NOMO-1 (cell line): Measurements from ENCODE around the gene WSB1.
"Not testable (repeated sequence)": the region's sequence is repeated elsewhere in the genome, so short reads cannot be mapped to it uniquely, and the experiment has no call there.

Source experiments
- DNase-seq, 2 experiments: peaks; one replicate each; lab custom pipeline; 2025; ENCODE audit not compliant: unreplicated experiment in 2 of 2; lab: John Stamatoyannopoulos, UW

The WSB1 gene

DNA sequence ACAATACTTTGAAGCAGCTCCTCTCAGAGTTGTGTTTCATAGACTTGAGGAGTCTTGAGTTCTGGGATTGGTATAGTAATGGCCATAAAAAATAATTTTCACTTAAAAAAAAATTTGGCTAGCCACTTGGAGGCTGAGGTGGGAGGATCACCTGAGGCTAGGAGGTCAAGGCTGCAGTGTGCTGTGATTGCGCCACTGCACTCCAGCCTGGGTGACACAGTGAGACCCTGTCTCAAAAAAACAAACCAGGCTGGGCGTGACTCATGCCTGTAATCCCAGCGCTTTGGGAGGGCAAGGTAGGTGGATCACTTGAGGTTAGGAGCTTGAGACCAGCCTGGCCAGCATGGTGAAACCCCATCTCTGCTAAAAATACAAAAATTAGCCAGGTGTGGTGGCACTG lies 14.8 kb upstream of the WSB1 start:
- DNase-seq, result not testable (repeated sequence)

- no peak for DNase-seq
Observed at GRCh38 chr17:27280527-27280926, 13.4 kb upstream of the WSB1 start.

GRCh38 chr17:27281438-27281837 lies 12.5 kb upstream of the WSB1 start:
- DNase-seq, result no peak

GRCh38 chr17:27282054-27282551 lies 11.8 kb upstream of the WSB1 start:
- peak; percentile 15 to 74 for DNase-seq

DNA sequence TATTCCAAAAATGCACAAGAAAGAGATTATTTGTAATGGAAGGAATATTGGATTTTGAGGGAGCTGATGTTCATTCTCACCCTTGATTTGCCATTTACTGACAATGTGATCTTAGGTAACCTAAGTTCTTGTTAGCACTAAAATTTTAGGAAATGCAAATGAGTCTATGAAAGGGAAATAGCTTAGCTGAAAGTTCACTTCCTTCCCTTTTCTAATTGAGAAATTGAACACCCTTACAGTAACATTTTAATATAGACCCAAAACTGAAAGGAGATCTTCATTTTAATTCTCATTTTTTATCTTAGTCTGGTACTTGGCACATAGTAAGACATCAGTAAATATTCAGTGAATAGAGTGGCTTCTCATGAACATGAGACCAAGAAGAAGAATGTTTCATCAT lies 10.9 kb upstream of the WSB1 start:
- DNase-seq, result peak; percentile 29 to 82

GRCh38 chr17:27283751-27284150 lies 10.2 kb upstream of the WSB1 start:
- DNase-seq, result no peak

DNA sequence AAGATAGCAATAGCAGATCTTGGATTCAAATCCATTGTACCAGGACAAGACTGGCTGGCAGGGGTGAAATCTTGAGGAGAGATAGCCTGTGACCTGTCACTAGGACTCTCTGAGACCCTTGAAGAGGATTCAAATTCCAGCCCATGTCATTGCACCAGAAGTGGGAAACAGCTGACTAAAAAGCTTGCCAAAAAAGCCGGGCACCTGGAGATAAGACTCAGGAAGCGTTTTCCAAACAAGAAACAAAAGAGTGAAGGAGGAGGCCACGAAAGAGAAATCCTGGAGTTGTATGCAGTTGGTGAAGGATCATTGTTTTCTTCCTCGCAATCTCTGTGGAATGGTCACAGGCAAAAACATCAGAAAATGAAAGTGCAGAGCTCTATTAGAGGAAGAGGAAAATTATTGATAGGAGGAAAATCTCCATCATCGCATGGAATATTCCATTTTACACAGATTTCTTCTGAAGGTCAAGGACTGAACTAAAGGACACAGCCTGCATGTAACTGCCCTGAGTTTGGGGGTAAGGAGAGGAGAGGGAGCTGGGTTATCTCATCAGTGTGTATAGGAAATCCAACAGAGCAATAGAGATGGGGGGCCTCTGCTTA lies 9.0 kb upstream of the WSB1 start:
- no peak for DNase-seq

DNA sequence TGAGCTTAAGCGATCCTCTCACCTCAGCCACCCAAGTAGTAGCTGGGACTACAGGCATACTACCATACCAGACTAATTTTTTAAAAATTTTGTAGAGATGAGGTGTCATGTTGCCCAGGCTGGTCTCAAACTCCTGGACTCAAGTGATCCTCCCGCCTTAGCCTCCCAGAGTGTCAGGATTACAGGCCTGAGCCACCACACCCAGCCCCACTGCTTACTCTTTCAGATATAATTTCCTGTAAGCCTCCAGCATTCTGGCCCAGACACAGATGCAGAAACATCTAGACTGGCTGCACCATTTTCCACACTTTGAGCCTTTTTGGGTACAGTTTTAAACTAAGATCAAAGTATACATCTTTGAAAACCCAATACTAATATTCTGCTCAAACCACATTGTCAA lies 8.4 kb upstream of the WSB1 start:
- no peak for DNase-seq

GRCh38 chr17:27288183-27288582 lies 5.7 kb upstream of the WSB1 start:
- no peak for DNase-seq

DNA sequence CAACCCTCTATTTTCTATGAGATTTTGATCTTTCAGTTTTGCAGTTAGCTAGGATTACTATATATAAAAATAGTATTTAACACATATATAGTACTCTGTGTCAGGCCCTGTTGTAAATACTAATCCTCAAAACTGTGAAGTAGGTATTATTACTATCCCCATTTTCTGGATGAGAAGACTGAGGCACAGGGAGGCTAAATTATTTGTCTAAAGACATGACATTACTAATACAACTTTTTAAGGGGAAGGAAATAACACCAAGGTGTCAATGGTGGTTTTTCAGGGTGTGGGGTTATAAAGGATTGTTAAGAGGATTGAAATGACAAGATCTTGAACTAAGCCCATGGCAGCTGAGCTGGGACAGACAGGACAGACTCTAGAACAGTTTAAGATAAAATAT lies 4.1 kb upstream of the WSB1 start:
- no peak for DNase-seq

DNA sequence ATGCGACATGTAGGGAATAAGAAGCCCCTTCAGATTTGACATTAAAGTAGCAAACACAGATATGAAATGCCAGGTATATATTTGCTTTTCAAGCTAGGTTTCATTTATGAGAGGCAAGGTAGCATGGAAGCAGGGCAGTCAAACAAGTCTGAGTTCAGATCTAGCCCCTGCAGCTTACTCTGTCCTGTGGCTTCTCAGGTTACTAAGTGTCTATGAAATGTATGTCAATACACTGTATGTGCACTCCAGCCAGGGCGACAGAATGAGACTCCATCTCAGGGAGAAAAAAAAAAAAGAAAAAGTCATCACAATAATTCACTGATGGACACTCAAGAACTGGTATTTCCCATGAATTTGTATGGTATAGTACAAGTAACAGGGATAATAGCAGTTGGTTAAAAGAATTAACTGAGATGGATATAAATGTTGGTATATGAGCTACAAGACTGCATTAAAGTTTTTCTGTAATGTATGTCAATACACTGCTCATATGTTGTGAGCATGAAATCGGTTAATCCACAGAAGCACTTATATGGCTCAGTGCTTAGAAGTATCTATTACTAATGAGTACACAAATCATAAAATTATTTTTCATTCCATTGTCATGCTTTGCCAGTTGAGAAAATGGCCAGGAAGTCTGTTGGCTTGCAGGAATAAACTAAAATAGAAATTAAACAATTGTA lies 2.9 kb upstream of the WSB1 start:
- DNase-seq, result no peak

DNA sequence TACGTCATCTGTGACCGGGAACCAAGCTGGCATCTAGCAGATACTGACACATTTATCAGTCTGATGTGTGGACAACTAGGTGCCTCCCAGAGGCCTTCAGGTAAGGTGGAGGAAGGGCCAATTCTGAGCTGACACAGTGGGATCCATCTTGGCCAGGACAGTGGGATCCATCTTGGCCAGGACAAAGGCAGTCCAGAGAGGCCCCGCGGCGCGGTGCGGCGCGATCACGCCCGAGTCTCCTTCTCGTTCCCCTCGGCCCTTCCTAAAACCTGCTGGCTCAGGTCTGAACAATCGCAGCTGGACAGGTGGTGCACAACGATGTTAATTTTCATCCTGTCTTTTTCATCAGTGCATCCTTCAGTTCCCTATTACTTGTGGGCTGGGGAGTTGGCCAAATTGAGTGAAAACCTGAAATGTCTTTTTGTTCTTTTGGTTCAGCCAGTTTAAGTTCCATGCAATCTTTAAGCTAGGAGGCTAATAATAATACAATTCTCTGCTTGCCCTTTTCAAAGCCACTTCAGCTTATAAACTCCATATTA lies 486 bp upstream of the WSB1 start:
- DNase-seq, result no peak

DNA sequence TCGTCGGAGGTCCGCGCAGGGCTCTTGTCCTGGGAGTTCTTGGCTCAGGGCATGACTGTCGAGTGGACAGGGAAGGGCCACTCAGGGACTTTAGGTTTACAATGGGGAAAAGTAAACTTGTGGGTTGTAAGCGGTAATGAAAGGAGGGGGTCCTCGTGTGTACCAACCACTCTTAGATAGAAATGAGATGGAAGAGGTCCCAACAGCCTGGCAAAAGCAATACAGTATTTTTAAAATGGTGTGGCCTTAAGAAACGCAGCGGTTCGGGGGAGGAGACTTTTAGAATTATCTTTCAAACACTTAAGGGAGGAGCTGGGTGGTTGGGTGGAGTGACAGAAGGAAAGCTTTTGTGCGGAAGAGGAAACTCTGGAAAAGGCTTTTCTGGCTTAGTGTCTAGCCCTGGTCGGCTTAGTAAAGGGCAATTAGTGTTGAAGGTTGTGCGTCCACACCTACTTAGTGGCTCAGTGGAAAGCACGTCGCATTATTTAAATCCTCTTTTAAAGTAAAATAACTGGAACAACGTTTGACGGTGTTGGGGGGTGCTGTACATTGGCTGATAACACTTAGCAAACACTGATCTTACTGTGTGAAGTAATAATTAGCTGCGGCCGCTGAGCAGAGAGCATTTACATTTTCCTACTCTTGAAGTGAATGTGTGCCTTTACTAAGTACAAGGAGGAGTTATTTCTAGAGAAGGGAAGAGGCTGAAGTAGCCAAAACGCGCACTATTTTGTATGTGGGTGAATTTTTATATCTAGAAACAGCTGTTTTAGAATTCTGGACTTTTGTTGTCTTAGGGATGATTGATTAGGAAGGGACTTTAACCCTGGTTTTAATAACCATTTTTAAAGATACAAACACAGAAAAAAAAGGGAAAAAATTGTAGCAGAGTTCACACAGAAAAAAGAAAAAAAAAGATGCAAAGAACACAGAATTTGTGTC lies 1.0 kb downstream of the WSB1 start:
- DNase-seq, result peak; percentile 82 to 86

DNA sequence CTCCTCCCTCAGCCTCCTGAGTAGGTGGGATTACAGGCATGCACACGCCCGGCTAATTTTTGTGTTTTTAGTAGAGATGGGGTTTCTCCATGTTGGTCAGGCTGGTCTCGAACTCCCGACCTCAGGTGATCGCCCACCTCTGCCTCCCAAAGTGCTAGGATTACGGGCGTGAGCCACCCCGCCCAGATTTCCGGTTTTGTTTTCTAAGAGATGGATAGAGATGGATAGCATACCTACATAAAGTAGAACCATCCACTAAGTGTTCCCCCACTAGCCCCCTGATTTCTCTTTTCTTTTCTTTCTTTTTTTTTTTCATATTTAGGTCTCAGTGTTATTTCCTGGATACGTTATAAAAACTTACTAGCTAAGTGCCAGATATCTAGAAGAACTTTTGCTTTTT lies 2.0 kb downstream of the WSB1 start:
- no peak for DNase-seq

DNA sequence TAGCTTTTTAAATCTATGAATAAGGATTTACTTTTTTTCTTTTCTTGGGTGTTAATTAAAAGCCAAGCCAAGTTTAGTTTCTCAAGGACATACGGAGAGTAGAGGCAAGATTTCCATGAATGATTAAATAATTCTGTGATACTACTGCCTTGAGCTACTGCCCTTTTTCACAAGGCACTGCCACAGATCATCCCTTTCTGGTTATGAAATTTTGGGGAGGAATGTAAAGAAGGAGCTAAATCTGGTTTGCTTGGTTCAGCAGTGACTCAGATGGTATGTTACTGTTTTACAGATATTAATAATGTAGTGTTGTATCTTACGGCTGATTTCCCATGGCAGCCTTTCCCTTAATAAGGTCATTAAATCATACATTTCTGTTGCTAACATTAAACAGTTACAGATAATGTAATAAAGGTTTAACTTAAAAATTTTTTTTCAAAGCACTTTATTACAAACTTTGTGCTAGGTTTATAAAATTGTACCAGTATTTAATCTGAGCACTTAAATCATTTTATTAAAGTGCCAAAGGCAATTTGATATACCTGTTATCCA lies 2.6 kb downstream of the WSB1 start:
- peak in 1 of 2 experiments; percentile 19 for DNase-seq

DNA sequence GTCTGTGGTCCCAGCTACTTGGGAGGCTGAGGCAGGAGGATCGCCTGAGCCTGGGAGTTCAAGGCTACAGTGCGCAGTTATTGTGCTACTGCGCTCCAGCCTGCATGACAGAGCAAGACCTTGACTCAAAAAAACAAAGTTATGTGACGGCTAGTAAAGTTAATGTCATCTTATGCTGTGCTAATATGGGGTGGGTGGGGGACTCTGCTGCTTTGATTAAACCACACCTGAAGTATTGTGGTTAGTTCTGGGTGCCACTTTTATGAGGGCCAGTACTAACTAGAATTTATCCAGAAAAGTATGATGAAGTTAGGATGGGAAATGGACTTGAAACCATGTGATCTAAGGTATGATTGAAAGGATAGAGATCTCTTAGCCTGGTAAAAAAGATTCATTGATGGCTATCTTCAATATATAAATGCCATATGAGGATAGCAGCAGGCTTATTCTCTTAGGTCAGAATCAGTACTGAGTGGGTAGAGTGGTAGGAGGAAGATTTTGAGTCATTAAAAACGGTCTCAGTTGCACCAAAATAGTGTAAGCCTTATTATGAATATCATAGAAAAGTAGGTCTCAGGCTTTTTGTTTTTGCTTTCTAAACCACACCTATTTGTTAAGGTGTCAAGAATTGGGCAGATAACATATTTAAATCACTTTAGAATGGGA lies 5.6 kb downstream of the WSB1 start:
- DNase-seq, result no peak

- no peak for DNase-seq
Observed at GRCh38 chr17:27303734-27304133, 9.8 kb downstream of the WSB1 start.

GRCh38 chr17:27306276-27306835 lies 12.4 kb downstream of the WSB1 start:
- no peak for DNase-seq

DNA sequence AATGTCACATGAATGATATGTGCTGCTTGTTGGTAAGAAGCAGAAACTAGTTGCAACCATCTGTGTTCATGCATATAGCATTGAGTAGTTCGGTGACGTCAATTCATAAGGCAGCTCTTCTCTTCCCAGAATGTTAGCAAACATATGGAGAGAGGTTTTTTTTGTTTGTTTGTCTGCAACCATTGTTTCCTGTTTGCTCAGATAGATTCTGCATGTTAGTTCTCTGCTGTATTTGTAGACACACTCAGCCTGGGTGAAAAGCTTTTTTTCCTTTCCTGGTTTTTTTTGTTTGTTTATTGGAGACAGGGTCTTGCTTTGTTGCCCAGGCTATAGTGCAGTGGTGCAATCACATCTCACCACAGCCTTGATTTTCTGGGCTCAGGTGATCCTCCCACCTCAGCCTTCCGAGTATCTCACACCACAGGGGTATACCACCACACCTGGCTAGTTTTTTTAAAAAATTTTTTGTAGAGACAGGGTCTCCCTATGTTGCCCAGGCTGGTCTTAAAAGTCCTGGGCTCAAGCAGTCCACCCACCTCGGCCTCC lies 16.7 kb downstream of the WSB1 start:
- DNase-seq, result no peak

DNA sequence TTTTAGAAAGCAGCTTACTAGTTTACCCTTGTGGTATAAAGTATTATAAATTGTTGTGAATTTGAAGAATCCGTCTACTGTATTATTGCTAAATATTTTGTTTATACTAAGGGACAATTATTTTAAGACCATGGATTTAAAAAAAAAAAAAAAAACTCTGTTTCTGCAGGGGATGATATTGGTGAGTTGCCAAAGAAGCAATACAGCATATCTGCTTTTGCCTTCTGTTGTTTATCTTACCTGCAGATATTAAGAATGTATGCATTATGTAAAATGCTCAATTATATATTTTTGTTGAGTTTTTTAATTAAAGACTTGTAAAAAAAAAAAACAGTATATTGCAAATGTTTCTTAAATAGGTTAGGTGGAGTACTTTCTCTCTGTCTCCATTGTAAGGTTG lies 19.4 kb downstream of the WSB1 start:
- no peak for DNase-seq
